Measurements from ENCODE around the gene CDADC1. TPM values are rescaled to one million over a fixed set of nuclear protein-coding genes. Genes with fewer than 3 reads are reported as not detected.
A peak's percentile ranks its signal among the peaks of the same experiment; 100 is the strongest.

The CDADC1 gene
- total and polyA plus RNA-seq, 2 of the 13 experiments (the other 11 are each of a cell fraction or from before 2014, with no cell fraction given) = 2.4 to 9.0 TPM

DNA sequence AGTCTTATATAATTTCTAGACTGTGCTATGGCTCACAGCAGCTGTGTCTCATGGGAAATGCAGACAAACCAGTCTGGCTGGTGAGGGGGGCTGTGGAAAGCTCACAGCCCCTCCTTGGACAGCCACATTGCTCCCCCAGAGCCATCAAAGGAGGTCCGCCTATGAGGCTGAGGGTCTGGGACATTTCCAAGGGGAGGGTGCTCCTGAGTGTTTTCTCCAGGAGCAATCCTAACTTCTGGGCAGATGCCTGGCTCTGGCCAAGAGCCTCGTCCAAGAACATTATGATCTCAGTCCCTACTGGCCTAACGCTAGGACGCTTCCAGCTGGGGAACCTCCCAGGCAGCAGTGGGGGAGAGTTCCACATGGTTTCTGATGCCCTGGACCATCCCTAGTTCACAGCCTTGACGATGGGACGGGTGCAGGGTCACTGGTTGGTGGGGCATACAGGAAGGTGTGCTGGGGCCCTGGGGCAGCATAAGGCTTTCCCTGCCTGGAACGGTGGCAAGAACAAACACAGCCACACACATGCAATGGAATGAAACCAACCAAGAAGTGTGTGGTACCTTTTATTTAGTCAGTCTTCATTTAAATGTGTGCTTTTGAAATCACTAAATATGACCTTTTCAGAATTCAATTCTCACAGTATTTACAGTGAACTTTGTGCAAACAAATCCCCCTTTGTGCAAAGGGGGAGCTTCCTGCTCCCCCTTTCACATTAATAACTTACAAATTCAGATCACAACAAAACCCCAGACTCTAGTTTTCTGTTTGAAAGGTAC, 60.6 kb downstream of the CDADC1 start (continued):
- TF ChIP-seq ZNF382 (CRISPR knock-in tag; IDR thresholded peaks at IDR 0.05; ENCODE audit: borderline replicate concordance) (no peak), HMG20A (CRISPR knock-in tag; IDR thresholded peaks at IDR 0.05; ENCODE audit: borderline replicate concordance) (peak; percentile 46; the same call in 1 of the 2 replicates), NCOA2 (CRISPR knock-in tag; IDR thresholded peaks at IDR 0.05) (peak; percentile 34; the same call in 1 of the 2 replicates), KLF16 (CRISPR knock-in tag; IDR thresholded peaks at IDR 0.05) (no peak), GATAD1 (CRISPR knock-in tag; IDR thresholded peaks at IDR 0.05) (no peak), CREM (IDR thresholded peaks at IDR 0.05) (no peak), CREM (CRISPR knock-in tag; IDR thresholded peaks at IDR 0.05) (no peak), CHD4 (IDR thresholded peaks at IDR 0.05; ENCODE audit: borderline replicate concordance, low read length) (no peak), FOXA3 (CRISPR knock-in tag; IDR thresholded peaks at IDR 0.05) (peak; percentile 62), EP300 (IDR thresholded peaks at IDR 0.05; ENCODE audit: low read depth in 2 of 2, low read length in 2 of 2) (0 out of 4 replicates have a peak, but pooled peaks of 1 of the 2 experiments have one; percentile 14), EP300 (CRISPR knock-in tag; IDR thresholded peaks at IDR 0.05; ENCODE audit: borderline replicate concordance) (no peak), THAP11 (CRISPR knock-in tag; IDR thresholded peaks at IDR 0.05) (0 out of 2 replicates have a peak, but pooled peaks have one; percentile 18), ETV5 (CRISPR knock-in tag; IDR thresholded peaks at IDR 0.05; ENCODE audit: borderline replicate concordance) (0 out of 2 replicates have a peak, but pooled peaks have one; percentile 29), KAT2B (IDR thresholded peaks at IDR 0.05; ENCODE audit: borderline replicate concordance, low read depth, low read length) (no peak), ZBTB38 (CRISPR knock-in tag; IDR thresholded peaks at IDR 0.05) (peak; percentile 28; the same call in 1 of the 2 replicates), FOXO1 (CRISPR knock-in tag; IDR thresholded peaks at IDR 0.05) (no peak), GATAD2A (CRISPR knock-in tag; IDR thresholded peaks at IDR 0.05) (peak; percentile 37; the same call in 1 of the 2 replicates), HNF4A (CRISPR knock-in tag; IDR thresholded peaks at IDR 0.05) (no peak), SALL1 (CRISPR knock-in tag; IDR thresholded peaks at IDR 0.05) (peak; percentile 23; the same call in 1 of the 2 replicates), NR2F6 (IDR thresholded peaks at IDR 0.05) (0 out of 2 replicates have a peak, but pooled peaks have one; percentile 42), NR2F6 (CRISPR knock-in tag; IDR thresholded peaks at IDR 0.05) (peak; percentile 60), SMC3 (IDR thresholded peaks at IDR 0.05; ENCODE audit: low read length) (no peak), NPAS2 (CRISPR knock-in tag; IDR thresholded peaks at IDR 0.05; ENCODE audit: borderline replicate concordance) (no peak)
- TF ChIP-seq, protein P1, sequence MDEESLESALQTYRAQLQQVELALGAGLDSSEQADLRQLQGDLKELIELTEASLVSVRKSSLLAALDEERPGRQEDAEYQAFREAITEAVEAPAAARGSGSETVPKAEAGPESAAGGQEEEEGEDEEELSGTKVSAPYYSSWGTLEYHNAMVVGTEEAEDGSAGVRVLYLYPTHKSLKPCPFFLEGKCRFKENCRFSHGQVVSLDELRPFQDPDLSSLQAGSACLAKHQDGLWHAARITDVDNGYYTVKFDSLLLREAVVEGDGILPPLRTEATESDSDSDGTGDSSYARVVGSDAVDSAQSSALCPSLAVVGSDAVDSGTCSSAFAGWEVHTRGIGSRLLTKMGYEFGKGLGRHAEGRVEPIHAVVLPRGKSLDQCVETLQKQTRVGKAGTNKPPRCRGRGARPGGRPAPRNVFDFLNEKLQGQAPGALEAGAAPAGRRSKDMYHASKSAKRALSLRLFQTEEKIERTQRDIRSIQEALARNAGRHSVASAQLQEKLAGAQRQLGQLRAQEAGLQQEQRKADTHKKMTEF (CRISPR knock-in tag; IDR thresholded peaks at IDR 0.05) = 0 out of 2 replicates have a peak, but pooled peaks have one; percentile 19
- TF ChIP-seq, protein P2, sequence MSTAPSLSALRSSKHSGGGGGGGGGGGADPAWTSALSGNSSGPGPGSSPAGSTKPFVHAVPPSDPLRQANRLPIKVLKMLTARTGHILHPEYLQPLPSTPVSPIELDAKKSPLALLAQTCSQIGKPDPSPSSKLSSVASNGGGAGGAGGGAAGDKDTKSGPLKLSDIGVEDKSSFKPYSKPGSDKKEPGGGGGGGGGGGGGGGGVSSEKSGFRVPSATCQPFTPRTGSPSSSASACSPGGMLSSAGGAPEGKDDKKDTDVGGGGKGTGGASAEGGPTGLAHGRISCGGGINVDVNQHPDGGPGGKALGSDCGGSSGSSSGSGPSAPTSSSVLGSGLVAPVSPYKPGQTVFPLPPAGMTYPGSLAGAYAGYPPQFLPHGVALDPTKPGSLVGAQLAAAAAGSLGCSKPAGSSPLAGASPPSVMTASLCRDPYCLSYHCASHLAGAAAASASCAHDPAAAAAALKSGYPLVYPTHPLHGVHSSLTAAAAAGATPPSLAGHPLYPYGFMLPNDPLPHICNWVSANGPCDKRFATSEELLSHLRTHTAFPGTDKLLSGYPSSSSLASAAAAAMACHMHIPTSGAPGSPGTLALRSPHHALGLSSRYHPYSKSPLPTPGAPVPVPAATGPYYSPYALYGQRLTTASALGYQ (CRISPR knock-in tag; IDR thresholded peaks at IDR 0.05) = no peak
- TF ChIP-seq, protein P3, sequence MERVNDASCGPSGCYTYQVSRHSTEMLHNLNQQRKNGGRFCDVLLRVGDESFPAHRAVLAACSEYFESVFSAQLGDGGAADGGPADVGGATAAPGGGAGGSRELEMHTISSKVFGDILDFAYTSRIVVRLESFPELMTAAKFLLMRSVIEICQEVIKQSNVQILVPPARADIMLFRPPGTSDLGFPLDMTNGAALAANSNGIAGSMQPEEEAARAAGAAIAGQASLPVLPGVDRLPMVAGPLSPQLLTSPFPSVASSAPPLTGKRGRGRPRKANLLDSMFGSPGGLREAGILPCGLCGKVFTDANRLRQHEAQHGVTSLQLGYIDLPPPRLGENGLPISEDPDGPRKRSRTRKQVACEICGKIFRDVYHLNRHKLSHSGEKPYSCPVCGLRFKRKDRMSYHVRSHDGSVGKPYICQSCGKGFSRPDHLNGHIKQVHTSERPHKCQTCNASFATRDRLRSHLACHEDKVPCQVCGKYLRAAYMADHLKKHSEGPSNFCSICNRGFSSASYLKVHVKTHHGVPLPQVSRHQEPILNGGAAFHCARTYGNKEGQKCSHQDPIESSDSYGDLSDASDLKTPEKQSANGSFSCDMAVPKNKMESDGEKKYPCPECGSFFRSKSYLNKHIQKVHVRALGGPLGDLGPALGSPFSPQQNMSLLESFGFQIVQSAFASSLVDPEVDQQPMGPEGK (CRISPR knock-in tag; IDR thresholded peaks at IDR 0.05) = peak; percentile 25; the same call in 1 of the 2 replicates
- TF ChIP-seq, protein P4, sequence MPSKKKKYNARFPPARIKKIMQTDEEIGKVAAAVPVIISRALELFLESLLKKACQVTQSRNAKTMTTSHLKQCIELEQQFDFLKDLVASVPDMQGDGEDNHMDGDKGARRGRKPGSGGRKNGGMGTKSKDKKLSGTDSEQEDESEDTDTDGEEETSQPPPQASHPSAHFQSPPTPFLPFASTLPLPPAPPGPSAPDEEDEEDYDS (CRISPR knock-in tag; IDR thresholded peaks at IDR 0.05) = peak; percentile 21; the same call in 1 of the 2 replicates

Data from HepG2 (cell line).